Neural cell (in vitro differentiated cells): Measurements from ENCODE around the gene IFIT1B. TPM values are rescaled to one million over a fixed set of nuclear protein-coding genes. Genes with fewer than 3 reads are reported as not detected.

ENCODE experiments used
- H2AFZ ChIP-seq: fragments of 200-600, 300-800 bp; sonication (generic), shearing (Covaris generic); 2 replicates; pipeline ENCODE4 v1.6.0; 2014; ENCODE audit warnings: low read depth, mild to moderate bottlenecking, antibody characterized with exemption, low read length, moderate library complexity
- H3F3A ChIP-seq: fragments of 200-600 bp; shearing (Covaris generic); 2 replicates; pipeline ENCODE4 v1.6.1; 2016; ENCODE audit warnings: mild to moderate bottlenecking, moderate library complexity, mixed read lengths, antibody characterized with exemption, low read length; ENCODE audit not compliant: insufficient read depth, poor library complexity, severe bottlenecking
- H3K27ac ChIP-seq: fragments of 200-600, 300-800 bp; sonication (generic), shearing (Covaris generic); 2 replicates; pipeline ENCODE4 v1.5.1; 2014; ENCODE audit warnings: mild to moderate bottlenecking, low read length, moderate library complexity
- H3K27me3 ChIP-seq: fragments of 300-800, 200-600 bp; sonication (generic), shearing (Covaris generic); 2 replicates; pipeline ENCODE4 v1.6.0; 2014; ENCODE audit warnings: mild to moderate bottlenecking, low read depth, low read length, moderate library complexity; ENCODE audit not compliant: insufficient read depth
- H3K36me3 ChIP-seq: fragments of 300-800, 200-600 bp; sonication (generic), shearing (Covaris generic); 2 replicates; pipeline ENCODE4 v1.5.1; 2014; ENCODE audit warnings: mild to moderate bottlenecking, antibody characterized with exemption, low read length, moderate library complexity; ENCODE audit not compliant: insufficient read depth
- H3K4me2 ChIP-seq: fragments of 300-800, 200-600 bp; sonication (generic), shearing (Covaris generic); 2 replicates; pipeline ENCODE4 v1.6.0; 2014; ENCODE audit warnings: mild to moderate bottlenecking, low read length
- H3K4me3 ChIP-seq: fragments of 300-800, 200-600 bp; sonication (generic), shearing (Covaris generic); 2 replicates; pipeline ENCODE4 v1.5.1; 2014; ENCODE audit warnings: mild to moderate bottlenecking, low read length, moderate library complexity
- H3K79me2 ChIP-seq: fragments of 200-600 bp; shearing (Covaris generic); replicated peaks from 2 replicates; pipeline ENCODE4 v1.6.0; 2014; ENCODE audit warnings: mild to moderate bottlenecking, low read length, moderate library complexity; ENCODE audit not compliant: insufficient read depth
- H3K9ac ChIP-seq: fragments of 300-800, 200-600 bp; sonication (generic), shearing (Covaris generic); 2 replicates; pipeline ENCODE4 v1.6.1; 2016; ENCODE audit warnings: mild to moderate bottlenecking, low read length, mixed read lengths
- H3K9me2 ChIP-seq: fragments of 200-600 bp; shearing (Covaris generic); 2 replicates; pipeline ENCODE4 v1.6.1; 2016; ENCODE audit warnings: mild to moderate bottlenecking, low read length, mixed read lengths; ENCODE audit not compliant: insufficient read depth
- H3K9me3 ChIP-seq: fragments of 200-600, 300-800 bp; sonication (generic), shearing (Covaris generic); 2 replicates; pipeline ENCODE4 v1.6.1; 2016; ENCODE audit warnings: mild to moderate bottlenecking, mixed run types, low read length, moderate library complexity, mixed read lengths
- H4K20me1 ChIP-seq: fragments of 200-600 bp; shearing (Covaris generic); 2 replicates; pipeline ENCODE4 v1.6.1; 2016; ENCODE audit warnings: mild to moderate bottlenecking, mixed run types; ENCODE audit not compliant: insufficient read depth
- CTCF ChIP-seq: fragments of 450-650 bp; IDR thresholded peaks from 2 replicates; pipeline ENCODE4 v1.5.1; 2014; ENCODE audit warnings: antibody characterized with exemption, mild to moderate bottlenecking, moderate library complexity; ENCODE audit not compliant: poor library complexity, severe bottlenecking
- EP300 ChIP-seq: fragments of 450-650 bp; conservative IDR thresholded peaks from 2 replicates; pipeline ENCODE4 v1.6.1; 2014; ENCODE audit warnings: antibody characterized with exemption, mild to moderate bottlenecking, moderate library complexity; ENCODE audit not compliant: poor library complexity, severe bottlenecking
- EZH2 ChIP-seq: fragments of 200-600, 300-800 bp; shearing (Covaris generic), sonication (generic); IDR thresholded peaks from 2 replicates; pipeline ENCODE4 v1.6.1; 2014; ENCODE audit warnings: antibody characterized with exemption, low read length, borderline replicate concordance, mild to moderate bottlenecking; ENCODE audit not compliant: insufficient read depth, poor library complexity, severe bottlenecking
- MXI1 ChIP-seq: fragments of 450-650 bp; conservative IDR thresholded peaks from 2 replicates; pipeline ENCODE4 v1.6.1; 2014; ENCODE audit warnings: antibody characterized with exemption, mild to moderate bottlenecking; ENCODE audit not compliant: poor library complexity, severe bottlenecking
- POLR2AphosphoS5 ChIP-seq: IDR thresholded peaks from 2 replicates; pipeline ENCODE4 v1.6.1; 2012
- RAD21 ChIP-seq: fragments of 450-650 bp; conservative IDR thresholded peaks from 2 replicates; pipeline ENCODE4 v1.6.1; 2014; ENCODE audit warnings: antibody characterized with exemption, mild to moderate bottlenecking, moderate library complexity
- REST ChIP-seq: IDR thresholded peaks from 2 replicates; pipeline ENCODE4 v1.6.1; 2012; ENCODE audit warnings: borderline replicate concordance
- SMC3 ChIP-seq: fragments of 450-650 bp; conservative IDR thresholded peaks from 2 replicates; pipeline ENCODE4 v1.6.1; 2014; ENCODE audit warnings: antibody characterized with exemption, mild to moderate bottlenecking, moderate library complexity; ENCODE audit not compliant: poor library complexity
- TAF1 ChIP-seq: IDR thresholded peaks from 2 replicates; pipeline ENCODE4 v1.6.1; 2012; ENCODE audit warnings: low read depth
- polyA plus RNA-seq: library from polyadenylated mRNA; depleted of rRNA; stranded (reverse); fragments of >200 nt; gene quantifications from 2 replicates; pipeline ENCODE4 v1.2.3, GENCODE V29; 2014

IFIT1B gene
- polyA plus RNA-seq, 1 donor from 2014 or later, result not detected

- H2AFZ ChIP-seq, result no peak overlapping the region
- no peaks in the 10 kb centered on the region for H3K27me3 ChIP-seq
- H3F3A ChIP-seq, result peaks cover 3% of the 10 kb centered on the region
- H3K4me3 ChIP-seq, result no peak overlapping the region
- H3K9me3 ChIP-seq, result no peaks in the 10 kb centered on the region
- no peaks in the 10 kb centered on the region for H4K20me1 ChIP-seq
- no peak overlapping the region for H3K27ac ChIP-seq
- H3K36me3 ChIP-seq, result no peaks in the 10 kb centered on the region
- TF ChIP-seq TAF1, result no peak
- no peak for TF ChIP-seq SMC3
- no peak for TF ChIP-seq POLR2AphosphoS5
- TF ChIP-seq REST, result no peak
- TF ChIP-seq MXI1, result no peak
- TF ChIP-seq RAD21, result no peak
- no peak for TF ChIP-seq EP300
- no peak for TF ChIP-seq CTCF
- no peak for TF ChIP-seq EZH2
- H3K79me2 ChIP-seq, result no peaks in the 10 kb centered on the region
- H3K9ac ChIP-seq, result no peak overlapping the region
- H3K4me2 ChIP-seq, result no peak overlapping the region
- H3K9me2 ChIP-seq, result no peaks in the 10 kb centered on the region
Observed at GRCh38 chr10:89345367-89346000, 32.4 kb upstream of the IFIT1B start.

- H3K36me3 ChIP-seq, result no peaks in the 10 kb centered on the region
- H3K9ac ChIP-seq, result no peak overlapping the region
- no peaks in the 10 kb centered on the region for H3K79me2 ChIP-seq
- no peaks in the 10 kb centered on the region for H3K9me3 ChIP-seq
- H3K9me2 ChIP-seq, result no peaks in the 10 kb centered on the region
- H3K4me3 ChIP-seq, result no peak overlapping the region
- no peak overlapping the region for H3K27ac ChIP-seq
- no peak for TF ChIP-seq POLR2AphosphoS5
- no peak for TF ChIP-seq MXI1
- TF ChIP-seq RAD21, result no peak
- TF ChIP-seq CTCF, result no peak
- no peak for TF ChIP-seq SMC3
- TF ChIP-seq EP300, result no peak
- no peak for TF ChIP-seq REST
- TF ChIP-seq EZH2, result no peak
- TF ChIP-seq TAF1, result no peak
- H3K27me3 ChIP-seq, result no peaks in the 10 kb centered on the region
- H3K4me2 ChIP-seq, result no peak overlapping the region
- H2AFZ ChIP-seq, result no peak overlapping the region
- peaks cover 3% of the 10 kb centered on the region for H3F3A ChIP-seq
- H4K20me1 ChIP-seq, result no peaks in the 10 kb centered on the region
Observed at GRCh38 chr10:89346405-89347254, 31.2 kb upstream of the IFIT1B start.
